Hematopoietic multipotent progenitor cell treated with erythropoietin and hydrocortisone succinate and interleukin-3 and kit ligand, for 15 days (in vitro differentiated cells): Measurements from ENCODE around the gene KPNA1.
"Not testable (repeated sequence)": the region's sequence is repeated elsewhere in the genome, so short reads cannot be mapped to it uniquely, and the experiment has no call there.

Experiments
- DNase-seq: peaks from one replicate; pipeline ENCODE4 v3.0.0-alpha.2; 2015; ENCODE audit warnings: low spot score

KPNA1 gene

GRCh38 chr3:122519693-122520092 is 5.0 kb upstream of the KPNA1 start:
- no peak for DNase-seq

GRCh38 chr3:122516846-122517360 is 2.2 kb upstream of the KPNA1 start:
- DNase-seq, result no peak

GRCh38 chr3:122515870-122516269 is 1.1 kb upstream of the KPNA1 start:
- DNase-seq, result no peak

- no peak for DNase-seq
Measured at GRCh38 chr3:122515020-122515468, 305 bp upstream of the KPNA1 start.

GRCh38 chr3:122513386-122514122 is 1.2 kb downstream of the KPNA1 start:
- no peak for DNase-seq

GRCh38 chr3:122512284-122512683 is 2.5 kb downstream of the KPNA1 start:
- no peak for DNase-seq

GRCh38 chr3:122510878-122511535 is 3.7 kb downstream of the KPNA1 start:
- DNase-seq, result no peak

- not testable (repeated sequence) for DNase-seq
Measured at GRCh38 chr3:122508944-122509343, 5.8 kb downstream of the KPNA1 start.

- DNase-seq, result no peak
Measured at GRCh38 chr3:122508135-122508914, 6.4 kb downstream of the KPNA1 start.

GRCh38 chr3:122506450-122506849 is 8.3 kb downstream of the KPNA1 start:
- DNase-seq, result no peak

- DNase-seq, result no peak
Measured at GRCh38 chr3:122505676-122506075, 9.1 kb downstream of the KPNA1 start.

- no peak for DNase-seq
Measured at GRCh38 chr3:122502941-122503340, 11.8 kb downstream of the KPNA1 start.

- DNase-seq, result peak; percentile 78
Measured at GRCh38 chr3:122502139-122502538, 12.6 kb downstream of the KPNA1 start.

- DNase-seq, result not testable (repeated sequence)
Measured at GRCh38 chr3:122500964-122501363, 13.8 kb downstream of the KPNA1 start.

- DNase-seq, result no peak
Measured at GRCh38 chr3:122498152-122498551, 16.6 kb downstream of the KPNA1 start.

- no peak for DNase-seq
Measured at GRCh38 chr3:122497425-122497824, 17.3 kb downstream of the KPNA1 start.

- no peak for DNase-seq
Measured at GRCh38 chr3:122496508-122496907, 18.2 kb downstream of the KPNA1 start.

GRCh38 chr3:122493296-122493695 is 21.4 kb downstream of the KPNA1 start:
- no peak for DNase-seq

GRCh38 chr3:122488262-122488973 is 26.3 kb downstream of the KPNA1 start:
- DNase-seq, result no peak

GRCh38 chr3:122484985-122485384 is 29.8 kb downstream of the KPNA1 start:
- no peak for DNase-seq

- DNase-seq, result no peak
Measured at GRCh38 chr3:122481390-122481789, 33.3 kb downstream of the KPNA1 start.

- no peak for DNase-seq
Measured at GRCh38 chr3:122476532-122476931, 38.2 kb downstream of the KPNA1 start.
